Naive thymus-derived CD4-positive, alpha-beta T cell (primary cell): ENCODE measurements around the gene ERFL. TPM values are rescaled to one million over a fixed set of nuclear protein-coding genes. Genes with fewer than 3 reads are reported as not detected.

Experiments used
- ATAC-seq: fragments of 150-1000 bp; cut with Tn5 transposase; 2 replicates; pipeline ENCODE4 v1.10.0; 2021; ENCODE audit warnings: mild to moderate bottlenecking, moderate library complexity
- CTCF ChIA-PET: fragments of 350-600 bp; sonication (Branson Sonifier 250); formaldehyde crosslinking; loops from one replicate; lab custom pipeline; 2021; ENCODE audit warnings: antibody characterized with exemption; lab: Charles Lee
- POLR2A ChIA-PET: fragments of 350-600 bp; sonication (Branson Sonifier 250); formaldehyde crosslinking; loops from one replicate; lab custom pipeline; 2021; ENCODE audit warnings: antibody characterized with exemption, inconsistent platforms; lab: Charles Lee
- DNase-seq, 9 donors: peaks; one replicate each; pipeline versions ENCODE4 v3.0.0 to v3.0.0-alpha.2; 2020 to 2022; ENCODE audit warnings: mixed read lengths in 1 of 9
- H3K27ac ChIP-seq: one replicate; pipeline ENCODE4 v1.7.0; 2013; ENCODE audit warnings: mild to moderate bottlenecking, low read depth, low read length, moderate library complexity
- H3K27me3 ChIP-seq, 2 donors: one replicate each; pipeline ENCODE4 v1.7.0; 2013; ENCODE audit warnings: low read length in 2 of 2, mild to moderate bottlenecking in 2 of 2, moderate library complexity in 2 of 2; ENCODE audit not compliant: control insufficient read depth in 2 of 2, insufficient read depth in 2 of 2
- H3K36me3 ChIP-seq, 3 experiments: 1 replicate in 2 of 3; 2 replicates in 1 of 3; pipeline ENCODE4 v1.7.0; 2013; ENCODE audit warnings: low read length in 3 of 3, mild to moderate bottlenecking in 3 of 3, moderate library complexity in 1 of 3; ENCODE audit not compliant: insufficient read depth in 3 of 3, control insufficient read depth in 2 of 3
- H3K4me1 ChIP-seq, 2 donors: one replicate each; pipeline ENCODE4 v1.7.0; 2013; ENCODE audit warnings: low read length in 2 of 2, mild to moderate bottlenecking in 2 of 2, moderate library complexity in 1 of 2; ENCODE audit not compliant: control insufficient read depth in 2 of 2, insufficient read depth in 2 of 2
- H3K4me3 ChIP-seq: 2 replicates; pipeline ENCODE4 v1.7.0; 2013; ENCODE audit warnings: mild to moderate bottlenecking, low read length
- H3K9me3 ChIP-seq, 3 experiments: 1 replicate in 2 of 3; 2 replicates in 1 of 3; pipeline ENCODE4 v1.7.0; 2013; ENCODE audit warnings: low read length in 3 of 3; ENCODE audit not compliant: control insufficient read depth in 2 of 3
- H3K27ac Mint-ChIP-seq, 9 donors: one replicate each; pipeline ENCODE4 v1.8.0; 2020 to 2022; ENCODE audit warnings: mixed read lengths in 9 of 9, mild to moderate bottlenecking in 8 of 9, moderate library complexity in 5 of 9, inconsistent platforms in 2 of 9
- H3K27me3 Mint-ChIP-seq, 5 donors: one replicate each; pipeline ENCODE4 v1.8.0; 2021 to 2022; ENCODE audit warnings: mixed read lengths in 5 of 5, mild to moderate bottlenecking in 1 of 5
- H3K36me3 Mint-ChIP-seq, 5 donors: one replicate each; pipeline ENCODE4 v1.8.0; 2020 to 2022; ENCODE audit warnings: mixed read lengths in 5 of 5, mild to moderate bottlenecking in 3 of 5, inconsistent platforms in 1 of 5
- H3K4me1 Mint-ChIP-seq, 7 donors: one replicate each; pipeline ENCODE4 v1.8.0; 2020 to 2022; ENCODE audit warnings: mixed read lengths in 7 of 7, mild to moderate bottlenecking in 3 of 7, inconsistent platforms in 1 of 7
- H3K4me3 Mint-ChIP-seq, 10 donors: one replicate each; pipeline ENCODE4 v1.8.0; 2020 to 2022; ENCODE audit warnings: mild to moderate bottlenecking in 10 of 10, mixed read lengths in 10 of 10, moderate library complexity in 6 of 10, inconsistent platforms in 2 of 10
- H3K9me3 Mint-ChIP-seq, 11 donors: one replicate each; pipeline ENCODE4 v1.8.0; 2020 to 2022; ENCODE audit warnings: mixed read lengths in 11 of 11, mild to moderate bottlenecking in 4 of 11, inconsistent platforms in 1 of 11, moderate library complexity in 1 of 11
- intact Hi-C, 2 donors: fragments of 100-400 bp; cut with micrococcal nuclease; formaldehyde crosslinking; loops; one replicate each; pipeline ENCODE4 v1.15.1; 2023
- polyA plus RNA-seq, 2 donors: library from polyadenylated mRNA; unstranded; fragments of 300-500 nt; fragmentation: Illumina TruSeq; gene quantifications; one replicate each; pipeline ENCODE4 v1.2.3, GENCODE V29; 2021
- total RNA-seq, 6 experiments: library from RNA in 5 of 6; stranded (reverse) in 5 of 6; gene quantifications; 1 replicate in 5 of 6; 2 replicates in 1 of 6; pipeline ENCODE4 v1.2.3 and lab custom pipeline; 2021 to 2026

The ERFL gene
- total RNA-seq, result 10 to 100 TPM in 2 of 5 experiments, 1 to 10 TPM in 3; 3.0 to 15.0 (median 8.0) TPM
- not detected for polyA plus RNA-seq
- total RNA-seq (lab: John Stamatoyannopoulos, UW), result 3.6 reads per million, percentile 19 among the genes with 10 or more reads in this experiment

- peaks cover 17 to 18% of the 10 kb centered on the region in 2 donors for H3K4me1 ChIP-seq
- H3K4me3 ChIP-seq, result peak within 1 kb of the TSS; percentile 93
- H3K27ac ChIP-seq, result peak within 1 kb of the TSS; percentile 70
- Mint-ChIP-seq H3K4me3 (peak within 1 kb of the TSS in 6 of 10 donors; percentile 88 to 99 (median 91)), H3K27ac (peak within 1 kb of the TSS; percentile 75 to 96 (median 90)), H3K4me1 (peaks cover 23 to 41% (median 29%) of the 10 kb centered on the region in 7 donors), H3K36me3 (peaks cover 0 to 6% (median 2%) of the 10 kb centered on the region in 5 donors), H3K27me3 (peaks cover 0 to 9% (median 3%) of the 10 kb centered on the region in 5 donors), H3K9me3 (peaks cover 0 to 1% (median 0%) of the 10 kb centered on the region in 11 donors)
- ChIA-PET POLR2A (interaction anchor here (0.6 to 5.4 kb wide), 7 partner anchors 17 to 68 kb away, joined by 3 to 82 read pairs (median 4); partner anchors contain the start of genes ARHGEF1, CD79A, RABAC1 and RPS19), CTCF (interaction anchor here (1.0 to 1.1 kb wide), 2 partner anchors 42 to 53 kb away, joined by 3 read pairs; no protein-coding TSS in a partner anchor)
- intact Hi-C loops, result loop anchor here in 1 of 2 donors (1.0 to 2.0 kb wide), 3 partner anchors 12 to 53 kb away; no protein-coding TSS in a partner anchor
- ATAC-seq, result peak; percentile 50
- peak in 2 of 9 donors; percentile 32 to 53 for DNase-seq
- no peaks in the 10 kb centered on the region for H3K36me3 ChIP-seq
- no peaks in the 10 kb centered on the region for H3K9me3 ChIP-seq
- H3K27me3 ChIP-seq, result no peaks in the 10 kb centered on the region
Observed at GRCh38 chr19:41928221-41928683, at the start of gene ERFL. Gene ERFL (minus strand): TSS chr19:41928449. CDS start chr19:41912919, 15,530 bp downstream.

- no peak overlapping the region for H3K4me3 Mint-ChIP-seq
- H3K27me3 ChIP-seq, result no peaks in the 10 kb centered on the region
- no peak overlapping the region for H3K4me3 ChIP-seq
- H3K27me3 Mint-ChIP-seq, result no peaks in the 10 kb centered on the region
- CTCF ChIA-PET, result interaction anchor here (1.1 kb wide), 1 partner anchor 104 kb away, joined by 3 read pairs; no protein-coding TSS in a partner anchor
- POLR2A ChIA-PET, result no interaction called here
- DNase-seq, result no peak
- no peak for ATAC-seq
- H3K4me1 Mint-ChIP-seq, result peaks cover 0 to 2% (median 0%) of the 10 kb centered on the region in 7 donors
- H3K36me3 Mint-ChIP-seq, result peaks cover 0 to 15% (median 0%) of the 10 kb centered on the region in 5 donors
- no peaks in the 10 kb centered on the region for H3K4me1 ChIP-seq
- no peak overlapping the region for H3K27ac Mint-ChIP-seq
- H3K9me3 ChIP-seq, result no peaks in the 10 kb centered on the region
- intact Hi-C loops, result no loop called here
- H3K27ac ChIP-seq, result no peak overlapping the region
- no peaks in the 10 kb centered on the region for H3K36me3 ChIP-seq
- H3K9me3 Mint-ChIP-seq, result no peaks in the 10 kb centered on the region
Observed at GRCh38 chr19:41977916-41978315, 49.7 kb upstream of the ERFL start.

DNA sequence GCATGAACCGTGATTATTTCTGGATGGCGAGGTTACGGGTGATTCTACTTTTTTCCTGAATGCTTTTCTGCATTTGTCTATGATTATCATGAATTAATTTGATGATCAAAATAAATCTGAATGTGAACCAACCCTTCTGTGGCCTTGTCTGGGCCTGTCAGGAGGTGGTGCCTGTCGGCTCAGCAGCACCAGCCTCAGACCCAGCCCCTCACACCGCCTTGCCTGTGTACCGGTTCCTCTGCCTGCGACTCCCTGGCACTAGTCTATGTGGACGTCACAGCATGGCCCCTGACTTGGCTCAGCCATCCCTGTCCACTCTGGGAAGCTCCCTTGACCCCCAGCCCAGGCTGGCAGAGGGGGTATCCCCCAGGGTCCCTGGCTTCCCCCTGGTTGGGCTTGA lies 46.4 kb upstream of the ERFL start:
- no peak overlapping the region for H3K4me3 ChIP-seq
- ChIA-PET POLR2A (no interaction called here), CTCF (no interaction called here)
- no peaks in the 10 kb centered on the region for H3K4me1 ChIP-seq
- Mint-ChIP-seq H3K4me1 (peaks cover 0 to 2% (median 0%) of the 10 kb centered on the region in 7 donors), H3K4me3 (no peak overlapping the region), H3K9me3 (no peaks in the 10 kb centered on the region), H3K27ac (no peak overlapping the region), H3K27me3 (no peaks in the 10 kb centered on the region), H3K36me3 (peaks cover 0 to 18% (median 0%) of the 10 kb centered on the region in 5 donors)
- intact Hi-C loops, result no loop called here
- H3K27me3 ChIP-seq, result no peaks in the 10 kb centered on the region
- no peaks in the 10 kb centered on the region for H3K36me3 ChIP-seq
- DNase-seq (no peak), ATAC-seq (no peak)
- no peak overlapping the region for H3K27ac ChIP-seq
- no peaks in the 10 kb centered on the region for H3K9me3 ChIP-seq

DNA sequence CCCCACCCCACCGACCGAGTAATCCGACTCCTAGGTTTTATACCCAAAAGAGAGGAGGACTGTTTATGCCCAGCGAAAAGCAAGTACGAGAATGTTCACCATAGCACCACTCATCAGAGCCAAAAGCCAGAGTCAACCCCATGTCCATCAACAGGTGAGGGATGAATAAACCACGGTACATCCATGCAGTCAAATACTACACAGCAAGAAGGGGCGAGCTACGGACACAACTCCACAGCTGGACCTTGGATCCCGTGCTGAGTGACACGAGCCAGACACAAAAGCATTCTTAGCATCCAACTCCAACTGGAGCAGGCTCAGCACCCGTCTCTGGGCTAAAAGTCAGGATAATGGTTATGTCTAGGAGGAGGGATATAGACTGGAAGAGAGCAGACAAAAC lies 43.1 kb upstream of the ERFL start:
- no peaks in the 10 kb centered on the region for H3K9me3 ChIP-seq
- Mint-ChIP-seq H3K4me1 (peaks cover 0 to 5% (median 0%) of the 10 kb centered on the region in 7 donors), H3K27ac (no peak overlapping the region), H3K4me3 (no peak overlapping the region), H3K27me3 (peaks cover 0 to 2% (median 0%) of the 10 kb centered on the region in 5 donors), H3K36me3 (peaks cover 0 to 13% (median 0%) of the 10 kb centered on the region in 5 donors), H3K9me3 (peaks cover 0 to 1% (median 0%) of the 10 kb centered on the region in 11 donors)
- no peak overlapping the region for H3K27ac ChIP-seq
- ATAC-seq (no peak), DNase-seq (no peak)
- no peaks in the 10 kb centered on the region for H3K27me3 ChIP-seq
- H3K4me3 ChIP-seq, result no peak overlapping the region
- H3K36me3 ChIP-seq, result no peaks in the 10 kb centered on the region
- intact Hi-C loops, result no loop called here
- CTCF ChIA-PET, result no interaction called here
- H3K4me1 ChIP-seq, result no peaks in the 10 kb centered on the region
- POLR2A ChIA-PET, result interaction anchor here (0.6 kb wide), 1 partner anchor 97 kb away, joined by 3 read pairs; no protein-coding TSS in a partner anchor

- Mint-ChIP-seq H3K4me3 (no peak overlapping the region), H3K9me3 (peaks cover 0 to 1% (median 0%) of the 10 kb centered on the region in 11 donors), H3K36me3 (peaks cover 0 to 11% (median 0%) of the 10 kb centered on the region in 5 donors), H3K27me3 (peaks cover 0 to 2% (median 0%) of the 10 kb centered on the region in 5 donors), H3K27ac (no peak overlapping the region), H3K4me1 (peaks cover 0 to 5% (median 0%) of the 10 kb centered on the region in 7 donors)
- ChIA-PET CTCF (interaction anchor here (0.6 kb wide), 1 partner anchor 194 kb away, joined by 3 read pairs; no protein-coding TSS in a partner anchor), POLR2A (no interaction called here)
- Histone ChIP-seq H3K27ac (no peak overlapping the region), H3K4me3 (no peak overlapping the region), H3K9me3 (no peaks in the 10 kb centered on the region), H3K36me3 (no peaks in the 10 kb centered on the region), H3K4me1 (no peaks in the 10 kb centered on the region), H3K27me3 (no peaks in the 10 kb centered on the region)
- DNase-seq (no peak), ATAC-seq (no peak)
- intact Hi-C loops, result no loop called here
Observed at GRCh38 chr19:41969772-41970458, 41.7 kb upstream of the ERFL start.

- Mint-ChIP-seq H3K27me3 (peaks cover 0 to 2% (median 0%) of the 10 kb centered on the region in 5 donors), H3K27ac (no peak overlapping the region), H3K9me3 (peaks cover 0 to 1% (median 0%) of the 10 kb centered on the region in 11 donors), H3K4me3 (no peak overlapping the region), H3K4me1 (peaks cover 0 to 5% (median 0%) of the 10 kb centered on the region in 7 donors), H3K36me3 (peaks cover 0 to 11% (median 0%) of the 10 kb centered on the region in 5 donors)
- no peak overlapping the region for H3K4me3 ChIP-seq
- ChIA-PET CTCF (interaction anchor here (0.6 kb wide), 1 partner anchor 195 kb away, joined by 3 read pairs; no protein-coding TSS in a partner anchor), POLR2A (no interaction called here)
- no peaks in the 10 kb centered on the region for H3K36me3 ChIP-seq
- intact Hi-C loops, result no loop called here
- DNase-seq (no peak), ATAC-seq (no peak)
- H3K4me1 ChIP-seq, result no peaks in the 10 kb centered on the region
- no peaks in the 10 kb centered on the region for H3K9me3 ChIP-seq
- H3K27me3 ChIP-seq, result no peaks in the 10 kb centered on the region
- no peak overlapping the region for H3K27ac ChIP-seq
Observed at GRCh38 chr19:41968751-41969595, 40.7 kb upstream of the ERFL start.
